ENCODE data around the gene AGPAT2.

DNA sequence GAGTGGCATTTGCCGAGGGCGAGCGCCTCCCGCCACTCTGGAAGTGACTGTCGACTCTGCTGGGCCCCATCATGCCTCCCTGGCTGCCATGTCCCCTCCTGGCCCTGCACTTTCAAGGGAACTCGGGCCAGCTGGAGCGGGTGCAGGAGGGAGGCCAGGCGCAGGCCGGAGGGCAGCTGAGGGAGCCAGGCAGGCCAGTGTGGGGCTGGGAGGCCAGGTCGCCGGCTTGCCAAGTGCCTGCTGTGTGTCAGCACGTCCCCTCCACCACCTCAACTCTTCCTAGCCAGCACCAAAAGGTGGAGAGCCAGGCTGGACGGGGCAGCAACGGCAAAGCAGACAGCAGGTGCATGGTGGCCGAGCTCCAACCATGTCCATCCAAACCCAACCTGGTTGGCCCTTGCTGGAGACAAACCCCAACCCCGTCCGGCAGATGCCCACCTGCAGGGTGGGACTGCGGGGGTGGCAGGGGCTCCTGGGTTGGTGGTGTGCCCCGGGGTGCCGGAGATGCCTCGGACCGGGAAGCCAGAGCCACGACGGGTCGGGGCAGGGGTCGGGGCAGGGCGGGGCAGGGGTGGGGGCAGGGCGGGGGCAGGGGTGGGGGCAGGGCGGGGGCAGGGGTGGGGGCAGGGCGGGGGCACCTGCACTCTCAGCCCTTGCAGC lies 61.1 kb downstream of the AGPAT2 start:
- TF ChIP-seq CTCF (conservative IDR thresholded peaks at IDR 0.05; ENCODE audit: low read depth, low read length): no peak
- TF ChIP-seq EZH2 (IDR thresholded peaks at IDR 0.05; ENCODE audit: low read length, unreplicated experiment): no peak
- no peak for TF ChIP-seq EZH2phosphoT487 (IDR thresholded peaks at IDR 0.05; ENCODE audit: borderline replicate concordance, low read length)
